Coronary artery (tissue), 2 donors: ENCODE measurements around the gene BCL7A.
"Not testable (repeated sequence)": the region's sequence is repeated elsewhere in the genome, so short reads cannot be mapped to it uniquely, and the experiment has no call there.

Source experiments
- DNase-seq: peaks from one replicate; pipeline ENCODE4 v3.0.0-alpha.2; 2017; ENCODE audit warnings: low spot score
- H3K27ac ChIP-seq, 2 donors: fragments of 200-600 bp; sonication (generic); one replicate each; pipeline ENCODE4 v1.5.1; 2016 to 2019
- H3K4me3 ChIP-seq: fragments of 200-600 bp; sonication (generic); 2 replicates; pipeline ENCODE4 v1.5.1; 2016; ENCODE audit warnings: mild to moderate bottlenecking, moderate library complexity
- CTCF ChIP-seq: fragments of 200-600 bp; sonication (generic); IDR thresholded peaks from one replicate; pipeline ENCODE4 v1.5.1; 2019; ENCODE audit warnings: antibody characterized with exemption

BCL7A gene

GRCh38 chr12:122036153-122036552, 14.5 kb downstream of the BCL7A start:
- no peak overlapping the region for H3K4me3 ChIP-seq
- TF ChIP-seq CTCF: no peak
- no peak overlapping the region for H3K27ac ChIP-seq
- DNase-seq: no peak

- H3K27ac ChIP-seq: no peak overlapping the region
- DNase-seq: no peak
- TF ChIP-seq CTCF: no peak
- H3K4me3 ChIP-seq: no peak overlapping the region
Measured at GRCh38 chr12:122040579-122041386, 19.1 kb downstream of the BCL7A start.

GRCh38 chr12:122041458-122041857, 19.8 kb downstream of the BCL7A start:
- H3K27ac ChIP-seq, DNase-seq, H3K4me3 ChIP-seq: not testable (repeated sequence)

GRCh38 chr12:122042910-122043309, 21.2 kb downstream of the BCL7A start:
- TF ChIP-seq CTCF: no peak
- Histone ChIP-seq H3K4me3 (no peak overlapping the region), H3K27ac (no peak overlapping the region)
- DNase-seq: no peak

DNA sequence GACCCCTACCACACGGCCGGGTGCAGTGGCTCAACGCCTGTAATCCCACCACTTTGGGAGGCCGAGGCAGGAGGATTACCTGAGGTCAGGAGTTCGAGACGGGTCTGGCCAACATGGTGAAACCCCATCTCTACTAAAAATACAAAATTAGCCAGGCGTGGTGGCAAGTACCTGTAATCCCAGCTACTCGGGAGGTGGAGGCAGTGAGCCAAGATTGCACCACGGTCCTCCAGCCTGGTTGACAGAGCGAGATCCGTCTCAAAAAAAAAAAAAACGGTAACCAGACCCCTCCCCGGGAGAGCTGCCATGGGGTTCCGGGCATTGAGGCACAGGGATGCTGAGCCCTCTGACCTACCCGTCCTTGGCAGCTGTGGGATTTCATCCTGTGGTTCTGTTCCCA, 21.8 kb downstream of the BCL7A start:
- no peak overlapping the region for H3K27ac ChIP-seq
- H3K4me3 ChIP-seq: no peak overlapping the region
- TF ChIP-seq CTCF: no peak
- no peak for DNase-seq

DNA sequence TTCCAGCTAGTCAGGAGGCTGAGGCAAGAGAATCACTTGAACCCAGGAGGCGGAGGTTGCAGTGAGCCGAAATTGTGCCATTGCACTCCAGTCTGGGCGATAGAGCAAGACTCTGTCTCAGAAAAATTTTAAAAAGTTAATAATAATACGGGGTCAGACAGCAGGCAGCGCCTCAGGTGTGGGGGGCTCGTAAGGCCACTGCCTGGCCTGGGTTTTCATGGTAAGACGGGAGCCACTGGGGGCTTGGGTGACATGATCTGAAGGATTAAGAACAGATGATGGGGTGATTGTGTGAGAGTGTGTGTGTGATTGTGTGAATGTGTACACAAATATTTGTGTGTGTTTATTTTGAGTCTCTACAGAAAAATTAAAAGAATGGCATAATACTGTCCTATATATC, 23.6 kb downstream of the BCL7A start:
- Histone ChIP-seq H3K4me3 (no peak overlapping the region), H3K27ac (no peak overlapping the region)
- no peak for DNase-seq
- TF ChIP-seq CTCF: no peak

DNA sequence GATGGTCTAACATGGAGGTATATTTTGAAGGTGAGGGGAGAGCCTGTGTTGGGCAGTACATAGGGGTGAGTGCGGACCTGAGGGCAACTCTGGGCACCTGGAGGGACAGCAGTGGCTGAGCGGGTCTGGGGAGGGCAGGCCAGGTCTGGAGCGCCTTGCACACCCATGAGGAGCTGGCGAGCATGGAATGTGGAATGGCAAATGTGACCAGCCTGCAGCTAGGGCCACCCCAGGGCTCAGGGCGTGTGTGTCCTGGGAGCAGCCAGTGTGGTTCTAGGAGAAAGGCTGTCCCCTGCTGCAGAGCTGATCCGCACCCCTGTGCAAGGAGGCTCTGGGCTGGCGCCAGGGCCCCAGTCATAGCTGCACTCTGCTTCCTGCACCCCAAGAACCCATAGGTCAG, 24.5 kb downstream of the BCL7A start:
- no peak for TF ChIP-seq CTCF
- no peak overlapping the region for H3K27ac ChIP-seq
- H3K4me3 ChIP-seq: no peak overlapping the region
- no peak for DNase-seq
